ENCODE results near the gene ANO2. TPM values are rescaled to one million over a fixed set of nuclear protein-coding genes. Genes with fewer than 3 reads are reported as not detected.

Gene ANO2
- total RNA-seq, 1 donor from 2014 or later: 2.2 TPM

DNA sequence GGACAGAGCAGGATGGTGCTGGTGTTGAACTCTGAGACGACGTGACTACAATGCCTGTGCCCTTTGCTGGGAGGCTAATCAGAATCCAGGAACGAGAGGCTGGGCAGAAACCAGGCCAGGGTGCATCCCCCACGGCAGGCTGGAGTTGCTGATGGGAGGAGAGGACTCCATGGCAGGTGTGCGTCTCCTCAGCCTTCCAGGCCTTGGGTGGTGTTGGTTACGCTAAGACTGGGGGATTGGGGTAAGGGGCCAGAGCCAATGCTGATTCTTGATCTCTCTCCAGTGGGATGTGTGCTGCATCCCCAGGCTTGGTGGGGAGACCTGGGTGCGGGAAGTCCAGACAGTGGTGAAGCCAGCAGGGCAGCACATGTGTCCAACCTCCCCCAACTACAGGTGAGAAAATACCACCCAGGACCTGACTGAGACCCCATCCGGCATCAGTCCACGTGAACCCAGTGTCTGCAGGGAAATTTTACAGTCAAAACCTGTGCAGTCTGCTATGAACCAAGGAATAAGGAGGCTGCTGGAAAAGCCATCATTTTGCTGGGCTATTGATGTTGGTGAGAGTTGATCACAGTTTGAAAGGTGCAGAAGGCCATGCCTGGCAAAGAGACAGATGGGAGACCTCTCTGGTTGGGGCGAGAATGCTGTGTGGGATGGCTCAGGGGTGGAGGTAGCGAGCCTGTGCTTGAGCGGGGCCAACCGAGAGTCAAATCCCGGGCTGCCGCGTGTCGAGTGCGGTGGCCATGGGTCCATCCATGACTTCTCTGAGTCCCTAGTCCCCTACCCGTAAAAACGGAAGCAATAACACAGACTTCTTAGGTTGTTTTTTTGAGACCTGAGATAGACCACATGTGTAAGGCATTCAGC is 423.4 kb downstream of the ANO2 start:
- no peak for DNase-seq (ENCODE audit: low read depth)

DNA sequence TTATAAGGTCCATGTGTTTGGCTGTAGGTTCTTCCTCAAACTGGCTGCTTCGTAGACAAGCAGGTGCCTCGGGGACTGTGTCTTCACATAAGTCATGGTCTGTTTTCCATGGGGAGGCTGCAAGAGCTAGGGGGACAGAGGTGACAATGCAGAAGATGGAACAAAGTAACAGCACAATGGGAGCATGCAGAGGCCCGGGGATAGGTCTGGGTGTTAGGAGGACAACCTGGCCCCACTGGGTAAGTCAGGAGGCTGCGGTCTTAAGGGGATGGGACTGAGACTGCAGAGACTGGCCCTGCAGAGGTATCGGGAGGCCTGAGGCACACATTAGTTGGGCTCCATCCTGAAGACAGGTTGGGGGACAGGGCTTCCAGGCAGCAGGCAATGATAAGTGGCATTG is 424.2 kb downstream of the ANO2 start:
- DNase-seq (ENCODE audit: low read depth): no peak

DNA sequence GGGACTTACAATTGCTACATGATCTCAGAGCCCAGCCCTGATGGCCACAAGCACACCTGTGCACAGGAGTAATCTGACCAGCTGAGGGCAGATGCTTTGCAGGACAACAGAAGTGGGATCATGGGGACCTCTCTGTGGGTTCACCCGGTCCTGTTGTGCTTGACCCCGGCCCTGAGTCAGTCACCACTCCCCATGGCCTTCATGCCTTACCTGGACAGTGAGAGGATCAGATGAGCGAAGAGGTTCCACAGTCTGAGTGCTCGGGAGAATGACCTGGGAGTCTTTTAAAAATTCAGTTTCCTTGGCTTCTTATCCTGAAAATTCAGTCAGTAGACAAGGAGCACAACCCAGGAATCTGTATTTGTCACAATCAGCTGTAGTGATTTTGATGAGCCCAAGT is 425.0 kb downstream of the ANO2 start:
- no peak for DNase-seq (ENCODE audit: low read depth)

DNA sequence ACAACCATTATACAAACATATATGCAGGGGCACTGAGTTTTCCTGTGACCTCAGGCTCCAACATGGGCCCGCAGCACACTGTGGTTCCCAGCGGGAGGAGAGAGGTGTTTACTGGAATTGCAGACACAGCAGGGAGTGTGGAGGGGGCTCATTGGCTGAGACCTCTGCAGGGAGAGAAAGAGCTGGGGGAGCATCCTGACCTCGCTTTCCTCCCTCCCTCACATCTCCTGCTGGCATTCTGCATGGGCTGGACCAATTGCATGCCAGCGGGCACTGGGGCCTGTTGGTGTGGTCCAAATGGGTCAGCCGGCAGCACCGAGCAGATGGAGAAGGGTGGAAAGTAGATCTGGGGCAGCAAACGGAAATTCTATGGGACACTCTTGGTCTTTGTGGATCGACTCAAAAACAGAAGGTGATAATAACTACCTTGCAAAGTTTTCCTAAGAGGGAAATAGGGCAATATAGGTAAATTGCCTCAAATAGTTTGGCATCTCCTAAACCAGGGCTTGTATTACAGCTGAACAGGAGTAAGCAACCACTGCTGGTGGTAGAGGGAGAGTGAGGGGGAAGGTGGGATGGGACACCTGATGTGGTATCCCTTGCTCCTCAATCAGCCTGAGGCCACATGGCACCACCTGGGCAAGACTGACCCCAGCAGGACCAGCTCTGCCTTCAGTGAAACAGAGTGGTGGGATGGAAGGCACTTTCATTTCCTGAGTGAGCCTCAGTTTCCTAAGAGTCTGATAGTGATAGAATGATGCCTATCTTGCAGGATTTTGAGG is 426.3 kb downstream of the ANO2 start:
- no peak for DNase-seq (ENCODE audit: low read depth)

DNA sequence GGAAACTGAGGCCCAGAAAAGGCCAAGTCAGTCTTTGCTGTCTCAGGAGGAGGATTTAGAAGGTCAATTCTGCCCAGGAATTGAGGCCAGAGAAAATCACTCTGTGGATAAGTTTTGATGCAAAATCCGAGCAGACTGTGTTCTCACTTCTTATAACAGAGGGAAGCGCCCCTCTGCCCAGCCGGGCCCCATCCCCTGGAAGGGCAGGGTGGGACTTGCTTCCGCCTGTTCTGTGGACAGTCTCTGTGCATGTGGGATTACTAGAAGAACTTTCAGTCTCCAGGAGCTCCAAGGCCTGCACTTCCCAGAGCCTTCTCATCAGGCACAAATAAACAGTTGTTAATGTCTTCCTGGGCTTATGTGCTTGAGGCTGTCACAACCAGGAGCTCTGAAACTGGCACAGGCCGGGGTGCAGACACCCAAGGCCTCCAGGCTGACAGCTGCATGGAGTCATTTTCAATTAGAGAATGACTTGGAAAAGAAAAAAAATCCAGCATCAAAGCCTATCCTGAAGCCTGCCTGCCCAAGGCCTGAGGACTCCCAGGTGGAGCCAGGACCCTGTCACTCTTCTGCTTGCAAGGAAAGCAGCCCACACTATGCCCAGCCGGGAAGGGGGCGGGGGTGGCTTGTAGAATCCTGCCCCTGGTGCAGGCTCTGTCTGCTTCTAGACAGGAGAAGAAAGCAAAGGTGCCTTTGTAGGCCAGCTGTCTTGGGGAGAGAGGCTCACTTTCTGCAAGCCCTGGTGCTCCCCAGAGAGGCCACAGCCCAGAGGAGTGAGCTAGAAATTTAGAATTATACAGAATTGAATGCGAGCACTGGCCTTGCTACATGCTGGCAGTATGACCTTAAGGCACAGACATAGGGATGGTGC is 428.5 kb downstream of the ANO2 start:
- no peak for DNase-seq (ENCODE audit: low read depth)

DNA sequence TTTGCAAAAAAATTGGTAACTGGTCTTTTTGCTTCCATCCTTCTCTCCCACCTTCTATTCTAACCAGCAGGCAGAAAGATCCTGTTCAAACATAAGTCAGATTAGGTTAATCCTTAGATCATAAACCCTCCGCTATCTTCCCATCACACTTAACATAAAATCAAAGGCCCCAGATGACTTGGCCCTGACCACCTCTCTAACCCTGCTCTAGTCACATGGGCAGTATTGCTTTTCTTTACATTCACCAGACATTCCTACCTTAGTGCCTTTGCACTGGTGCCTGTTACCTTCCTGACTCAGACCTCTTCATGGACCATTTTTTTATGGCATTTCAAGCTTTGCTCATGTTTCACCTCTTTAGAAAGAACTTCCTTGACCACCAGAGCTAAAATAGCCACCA is 429.6 kb downstream of the ANO2 start:
- DNase-seq (ENCODE audit: low read depth): no peak

DNA sequence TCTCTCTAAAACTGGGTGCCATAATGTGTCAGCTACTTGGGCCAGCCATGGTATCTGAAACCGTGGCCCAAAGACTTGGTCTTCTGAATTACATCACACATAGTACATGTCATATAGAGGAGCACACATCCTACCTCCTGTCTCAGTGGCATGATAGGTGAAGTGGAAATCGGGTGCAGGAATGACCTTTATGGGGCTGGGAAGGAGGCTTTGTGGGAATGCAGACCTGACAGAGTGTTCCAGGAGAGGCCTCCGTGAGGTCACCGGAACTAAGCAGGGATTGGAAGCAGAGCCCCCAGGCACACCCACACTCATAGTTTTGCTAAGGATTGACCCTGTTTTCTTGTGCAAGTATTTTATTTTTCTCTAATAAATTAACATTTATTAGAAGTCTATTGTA is 430.5 kb downstream of the ANO2 start:
- no peak for DNase-seq (ENCODE audit: low read depth)

DNA sequence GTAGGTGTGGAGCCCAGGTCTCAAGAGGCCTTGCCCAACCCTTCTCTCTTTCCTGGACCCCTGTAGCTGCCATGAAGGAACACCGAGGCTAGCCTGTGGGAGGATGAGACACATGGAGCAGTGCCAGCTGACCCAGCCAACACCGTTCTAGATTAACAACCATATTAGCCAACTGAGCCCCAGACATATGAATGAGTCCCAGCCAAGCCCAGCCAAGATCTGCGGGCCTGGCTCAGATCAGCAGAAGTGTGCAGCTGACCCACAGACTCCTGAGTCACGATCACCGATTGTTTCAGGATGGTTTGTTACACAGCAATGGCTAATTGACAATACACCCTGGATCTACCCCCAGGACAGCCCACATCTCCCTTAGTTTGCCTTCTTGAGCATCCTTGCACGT is 431.0 kb downstream of the ANO2 start:
- DNase-seq (ENCODE audit: low read depth): no peak

DNA sequence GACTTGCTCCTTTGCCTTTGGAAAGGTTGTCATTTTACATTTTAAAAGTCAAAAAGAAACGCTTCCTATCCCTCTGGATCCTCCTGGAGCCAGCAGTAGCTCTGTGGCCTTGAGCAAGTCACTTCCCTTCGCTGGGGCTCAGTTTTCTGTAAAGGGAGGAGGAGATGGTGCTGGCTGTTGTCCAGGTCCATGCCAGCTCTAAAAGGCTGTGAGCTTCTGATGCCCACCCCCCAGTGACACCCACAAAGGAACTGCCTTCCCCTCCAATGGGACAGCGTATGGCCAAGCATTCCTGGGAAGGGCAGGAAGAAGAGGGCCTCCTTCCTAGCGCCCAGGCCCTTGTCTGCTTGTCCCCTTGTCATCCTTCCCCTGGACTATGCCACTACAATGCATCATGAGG is 431.7 kb downstream of the ANO2 start:
- no peak for DNase-seq (ENCODE audit: low read depth)

Other genes with a start within 250 kb of the ANO2 start
- 0.16 TPM in 2 replicates for gene VWF, start 179.4 kb upstream of the ANO2 start, total RNA-seq

Data from myocyte (in vitro differentiated cells).